SK-N-SH treated with all-trans-retinoic acid at 6 μM for 48 hours (cell line): Measurements from ENCODE around the gene ZC3H10.
A peak's percentile ranks its signal among the peaks of the same experiment; 100 is the strongest.

Source experiments
- ATAC-seq: fragments of 200-7000 bp; cut with Tn5 transposase; 3 replicates; pipeline ENCODE4 v1.9.1; 2020; ENCODE audit warnings: mild to moderate bottlenecking, moderate library complexity
- ARNTL ChIP-seq: fragments of 450-650 bp; formaldehyde crosslinking; IDR thresholded peaks from 2 replicates; pipeline ENCODE4 v1.5.0; 2020; ENCODE audit warnings: low read depth, mild to moderate bottlenecking, moderate library complexity, borderline replicate concordance
- BACH2 ChIP-seq: fragments of 250-450 bp; sonication (Bioruptor Pico); IDR thresholded peaks from 2 replicates; pipeline ENCODE4 v1.9.0; 2021; ENCODE audit warnings: mild to moderate bottlenecking, borderline replicate concordance
- CSDC2 ChIP-seq: fragments of 250-450 bp; sonication (Bioruptor Pico); IDR thresholded peaks from 2 replicates; pipeline ENCODE4 v1.5.0; 2020; ENCODE audit warnings: mild to moderate bottlenecking, moderate library complexity
- ESRRG ChIP-seq: fragments of 250-450 bp; sonication (Bioruptor Pico); IDR thresholded peaks from 2 replicates; pipeline ENCODE4 v1.6.1; 2021; ENCODE audit warnings: mild to moderate bottlenecking
- GLIS3 ChIP-seq: fragments of 250-450 bp; sonication (Bioruptor Pico); IDR thresholded peaks from 2 replicates; pipeline ENCODE4 v1.5.0; 2020; ENCODE audit warnings: mild to moderate bottlenecking, moderate library complexity
- ISL1 ChIP-seq: fragments of 250-450 bp; sonication (Bioruptor Pico); IDR thresholded peaks from 2 replicates; pipeline ENCODE4 v2.1.2; 2022; ENCODE audit warnings: mild to moderate bottlenecking, moderate library complexity
- OSR1 ChIP-seq: fragments of 250-450 bp; sonication (Bioruptor Pico); IDR thresholded peaks from 2 replicates; pipeline ENCODE4 v1.8.0; 2022; ENCODE audit warnings: moderate library complexity, mild to moderate bottlenecking, inconsistent platforms
- PPARA ChIP-seq: fragments of 250-450 bp; sonication (Bioruptor Pico); IDR thresholded peaks from 2 replicates; pipeline ENCODE4 v1.5.0; 2020; ENCODE audit warnings: mild to moderate bottlenecking, borderline replicate concordance
- RARB ChIP-seq: fragments of 250-450 bp; sonication (Bioruptor Pico); IDR thresholded peaks from 2 replicates; pipeline ENCODE4 v1.8.0; 2021; ENCODE audit warnings: mild to moderate bottlenecking, moderate library complexity
- SNAI2 ChIP-seq: fragments of 250-450 bp; sonication (Bioruptor Pico); IDR thresholded peaks from 2 replicates; pipeline ENCODE4 v1.5.0; 2020; ENCODE audit warnings: mild to moderate bottlenecking, moderate library complexity
- TCF4 ChIP-seq: fragments of 250-450 bp; sonication (Bioruptor Pico); IDR thresholded peaks from 2 replicates; pipeline ENCODE4 v1.8.0; 2021; ENCODE audit warnings: mild to moderate bottlenecking, moderate library complexity, borderline replicate concordance
- TOX ChIP-seq: fragments of 250-450 bp; sonication (Bioruptor Pico); IDR thresholded peaks from 2 replicates; pipeline ENCODE4 v1.8.0; 2021; ENCODE audit warnings: mild to moderate bottlenecking, moderate library complexity, borderline replicate concordance
- ZC3H10 ChIP-seq: fragments of 250-450 bp; sonication (Bioruptor Pico); IDR thresholded peaks from 2 replicates; pipeline ENCODE4 v1.5.1; 2021; ENCODE audit warnings: mild to moderate bottlenecking, moderate library complexity
- ZFP3 ChIP-seq: fragments of 250-450 bp; sonication (Bioruptor Pico); IDR thresholded peaks from 2 replicates; pipeline ENCODE4 v1.5.0; 2020; ENCODE audit warnings: mild to moderate bottlenecking, moderate library complexity
- ZNF565 ChIP-seq: fragments of 450-650 bp; formaldehyde crosslinking; conservative IDR thresholded peaks from 2 replicates; pipeline ENCODE4 v1.5.0; 2020; ENCODE audit warnings: low read depth, mild to moderate bottlenecking, moderate library complexity
- ZNF8 ChIP-seq: fragments of 450-650 bp; formaldehyde crosslinking; IDR thresholded peaks from 2 replicates; pipeline ENCODE4 v1.5.0; 2020; ENCODE audit warnings: mild to moderate bottlenecking, moderate library complexity
- TF ChIP-seq, protein P1 (sequence below): fragments of 250-450 bp; sonication (Bioruptor Pico); IDR thresholded peaks from 2 replicates; pipeline ENCODE4 v1.5.1; 2021; ENCODE audit warnings: mild to moderate bottlenecking, moderate library complexity
- TF ChIP-seq, protein P2 (sequence below): fragments of 250-450 bp; sonication (Bioruptor Pico); IDR thresholded peaks from 2 replicates; pipeline ENCODE4 v1.5.1; 2020; ENCODE audit warnings: low read depth, mild to moderate bottlenecking, moderate library complexity
- TF ChIP-seq, protein P3 (sequence below): fragments of 250-450 bp; sonication (Bioruptor Pico); IDR thresholded peaks from 2 replicates; pipeline ENCODE4 v1.8.0; 2021; ENCODE audit warnings: low read depth, mild to moderate bottlenecking, moderate library complexity, borderline replicate concordance
- TF ChIP-seq, protein P4 (sequence below): fragments of 250-450 bp; sonication (Bioruptor Pico); IDR thresholded peaks from 2 replicates; pipeline ENCODE4 v1.5.0; 2020; ENCODE audit warnings: mild to moderate bottlenecking, moderate library complexity
- TF ChIP-seq, protein P5 (sequence below): fragments of 250-450 bp; sonication (Bioruptor Pico); IDR thresholded peaks from 2 replicates; pipeline ENCODE4 v1.8.0; 2020; ENCODE audit warnings: mild to moderate bottlenecking, moderate library complexity, borderline replicate concordance

ZC3H10 gene

DNA sequence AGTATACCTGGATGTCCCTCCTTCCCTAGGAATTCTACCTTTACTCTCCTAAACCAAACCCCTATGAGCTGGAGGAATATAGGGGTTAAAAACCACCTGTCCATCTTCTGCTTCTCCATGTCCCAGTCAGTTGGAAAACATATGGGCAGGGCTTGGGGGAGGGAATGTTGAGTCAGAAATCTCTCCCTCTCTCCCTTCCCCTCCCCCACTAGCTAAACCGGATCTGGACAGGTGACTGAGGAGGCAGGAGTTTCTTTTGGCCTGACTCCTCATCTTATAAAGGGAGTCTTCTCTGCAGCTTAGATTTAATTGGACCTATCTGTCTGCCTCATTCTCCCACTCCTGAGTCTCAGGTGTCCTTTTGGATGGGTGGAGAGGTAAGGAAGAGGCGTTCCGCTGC lies 32.0 kb upstream of the ZC3H10 start:
- no peak for ATAC-seq
- TF ChIP-seq RARB (CRISPR knock-in tag) (no peak), CSDC2 (CRISPR knock-in tag) (no peak)

DNA sequence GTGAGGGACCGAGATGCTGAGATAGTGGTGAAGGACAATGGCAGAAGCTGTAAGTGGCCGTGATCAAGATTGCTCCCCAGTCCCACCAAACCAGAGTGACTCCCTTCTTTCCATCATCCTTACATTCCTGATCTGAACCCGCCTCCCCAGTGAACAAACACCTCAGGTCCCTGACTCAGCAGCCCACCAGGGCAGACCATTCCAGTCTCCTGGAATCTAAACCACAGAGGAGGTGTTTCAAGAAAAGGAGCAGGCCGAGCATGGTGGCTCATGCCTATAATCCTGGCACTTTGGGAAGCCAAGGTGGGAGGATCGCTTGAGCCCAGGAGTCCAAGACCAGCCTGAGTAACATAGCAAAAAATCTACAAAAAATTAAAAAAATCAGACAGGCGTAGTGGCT lies 31.5 kb upstream of the ZC3H10 start:
- no peak for ATAC-seq
- TF ChIP-seq ZC3H10 (CRISPR knock-in tag): no peak
- no peak for TF ChIP-seq TOX (CRISPR knock-in tag)
- no peak for TF ChIP-seq ZFP3 (CRISPR knock-in tag)
- no peak for TF ChIP-seq ISL1 (CRISPR knock-in tag)
- TF ChIP-seq PPARA: no peak
- TF ChIP-seq SNAI2: no peak
- no peak for TF ChIP-seq ESRRG (CRISPR knock-in tag)
- TF ChIP-seq, protein P1, sequence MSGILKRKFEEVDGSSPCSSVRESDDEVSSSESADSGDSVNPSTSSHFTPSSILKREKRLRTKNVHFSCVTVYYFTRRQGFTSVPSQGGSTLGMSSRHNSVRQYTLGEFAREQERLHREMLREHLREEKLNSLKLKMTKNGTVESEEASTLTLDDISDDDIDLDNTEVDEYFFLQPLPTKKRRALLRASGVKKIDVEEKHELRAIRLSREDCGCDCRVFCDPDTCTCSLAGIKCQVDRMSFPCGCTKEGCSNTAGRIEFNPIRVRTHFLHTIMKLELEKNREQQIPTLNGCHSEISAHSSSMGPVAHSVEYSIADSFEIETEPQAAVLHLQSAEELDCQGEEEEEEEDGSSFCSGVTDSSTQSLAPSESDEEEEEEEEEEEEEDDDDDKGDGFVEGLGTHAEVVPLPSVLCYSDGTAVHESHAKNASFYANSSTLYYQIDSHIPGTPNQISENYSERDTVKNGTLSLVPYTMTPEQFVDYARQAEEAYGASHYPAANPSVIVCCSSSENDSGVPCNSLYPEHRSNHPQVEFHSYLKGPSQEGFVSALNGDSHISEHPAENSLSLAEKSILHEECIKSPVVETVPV (CRISPR knock-in tag): no peak
- TF ChIP-seq ARNTL: no peak
- no peak for TF ChIP-seq TCF4
- TF ChIP-seq, protein P2, sequence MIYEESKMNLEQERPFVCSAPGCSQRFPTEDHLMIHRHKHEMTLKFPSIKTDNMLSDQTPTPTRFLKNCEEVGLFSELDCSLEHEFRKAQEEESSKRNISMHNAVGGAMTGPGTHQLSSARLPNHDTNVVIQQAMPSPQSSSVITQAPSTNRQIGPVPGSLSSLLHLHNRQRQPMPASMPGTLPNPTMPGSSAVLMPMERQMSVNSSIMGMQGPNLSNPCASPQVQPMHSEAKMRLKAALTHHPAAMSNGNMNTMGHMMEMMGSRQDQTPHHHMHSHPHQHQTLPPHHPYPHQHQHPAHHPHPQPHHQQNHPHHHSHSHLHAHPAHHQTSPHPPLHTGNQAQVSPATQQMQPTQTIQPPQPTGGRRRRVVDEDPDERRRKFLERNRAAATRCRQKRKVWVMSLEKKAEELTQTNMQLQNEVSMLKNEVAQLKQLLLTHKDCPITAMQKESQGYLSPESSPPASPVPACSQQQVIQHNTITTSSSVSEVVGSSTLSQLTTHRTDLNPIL: no peak
- TF ChIP-seq CSDC2 (CRISPR knock-in tag): no peak
- TF ChIP-seq, protein P3, sequence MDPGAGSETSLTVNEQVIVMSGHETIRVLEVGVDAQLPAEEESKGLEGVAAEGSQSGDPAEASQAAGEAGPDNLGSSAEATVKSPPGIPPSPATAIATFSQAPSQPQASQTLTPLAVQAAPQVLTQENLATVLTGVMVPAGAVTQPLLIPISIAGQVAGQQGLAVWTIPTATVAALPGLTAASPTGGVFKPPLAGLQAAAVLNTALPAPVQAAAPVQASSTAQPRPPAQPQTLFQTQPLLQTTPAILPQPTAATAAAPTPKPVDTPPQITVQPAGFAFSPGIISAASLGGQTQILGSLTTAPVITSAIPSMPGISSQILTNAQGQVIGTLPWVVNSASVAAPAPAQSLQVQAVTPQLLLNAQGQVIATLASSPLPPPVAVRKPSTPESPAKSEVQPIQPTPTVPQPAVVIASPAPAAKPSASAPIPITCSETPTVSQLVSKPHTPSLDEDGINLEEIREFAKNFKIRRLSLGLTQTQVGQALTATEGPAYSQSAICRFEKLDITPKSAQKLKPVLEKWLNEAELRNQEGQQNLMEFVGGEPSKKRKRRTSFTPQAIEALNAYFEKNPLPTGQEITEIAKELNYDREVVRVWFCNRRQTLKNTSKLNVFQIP: no peak
- no peak for TF ChIP-seq BACH2 (CRISPR knock-in tag)

DNA sequence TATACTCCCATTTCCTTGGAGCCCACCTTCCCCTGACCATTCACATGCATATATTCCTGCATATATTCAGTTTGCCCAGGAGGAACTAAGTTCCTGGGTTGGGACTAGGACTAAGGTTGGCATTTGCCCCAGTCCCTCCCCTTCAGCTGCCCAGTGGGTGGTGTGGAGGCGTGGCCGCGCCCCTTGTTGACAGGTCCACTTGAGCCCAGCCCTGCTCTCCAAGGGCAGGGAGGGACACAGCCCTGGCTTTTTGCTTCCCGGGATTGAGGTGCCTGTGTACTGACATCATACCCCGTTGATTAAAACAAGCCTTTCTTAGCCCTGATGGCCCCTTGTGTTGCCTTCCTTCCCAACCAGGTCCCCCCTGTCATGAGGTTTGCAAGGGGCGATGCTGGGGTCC lies 30.8 kb upstream of the ZC3H10 start:
- TF ChIP-seq OSR1 (CRISPR knock-in tag): no peak
- no peak for TF ChIP-seq PPARA
- TF ChIP-seq CSDC2 (CRISPR knock-in tag): no peak
- no peak for TF ChIP-seq GLIS3 (CRISPR knock-in tag)
- no peak for TF ChIP-seq ZC3H10 (CRISPR knock-in tag)
- no peak for TF ChIP-seq ZNF8 (CRISPR knock-in tag)
- TF ChIP-seq, protein P3: no peak
- no peak for TF ChIP-seq TOX (CRISPR knock-in tag)
- TF ChIP-seq, protein P2: no peak
- no peak for TF ChIP-seq SNAI2
- TF ChIP-seq, protein P4, sequence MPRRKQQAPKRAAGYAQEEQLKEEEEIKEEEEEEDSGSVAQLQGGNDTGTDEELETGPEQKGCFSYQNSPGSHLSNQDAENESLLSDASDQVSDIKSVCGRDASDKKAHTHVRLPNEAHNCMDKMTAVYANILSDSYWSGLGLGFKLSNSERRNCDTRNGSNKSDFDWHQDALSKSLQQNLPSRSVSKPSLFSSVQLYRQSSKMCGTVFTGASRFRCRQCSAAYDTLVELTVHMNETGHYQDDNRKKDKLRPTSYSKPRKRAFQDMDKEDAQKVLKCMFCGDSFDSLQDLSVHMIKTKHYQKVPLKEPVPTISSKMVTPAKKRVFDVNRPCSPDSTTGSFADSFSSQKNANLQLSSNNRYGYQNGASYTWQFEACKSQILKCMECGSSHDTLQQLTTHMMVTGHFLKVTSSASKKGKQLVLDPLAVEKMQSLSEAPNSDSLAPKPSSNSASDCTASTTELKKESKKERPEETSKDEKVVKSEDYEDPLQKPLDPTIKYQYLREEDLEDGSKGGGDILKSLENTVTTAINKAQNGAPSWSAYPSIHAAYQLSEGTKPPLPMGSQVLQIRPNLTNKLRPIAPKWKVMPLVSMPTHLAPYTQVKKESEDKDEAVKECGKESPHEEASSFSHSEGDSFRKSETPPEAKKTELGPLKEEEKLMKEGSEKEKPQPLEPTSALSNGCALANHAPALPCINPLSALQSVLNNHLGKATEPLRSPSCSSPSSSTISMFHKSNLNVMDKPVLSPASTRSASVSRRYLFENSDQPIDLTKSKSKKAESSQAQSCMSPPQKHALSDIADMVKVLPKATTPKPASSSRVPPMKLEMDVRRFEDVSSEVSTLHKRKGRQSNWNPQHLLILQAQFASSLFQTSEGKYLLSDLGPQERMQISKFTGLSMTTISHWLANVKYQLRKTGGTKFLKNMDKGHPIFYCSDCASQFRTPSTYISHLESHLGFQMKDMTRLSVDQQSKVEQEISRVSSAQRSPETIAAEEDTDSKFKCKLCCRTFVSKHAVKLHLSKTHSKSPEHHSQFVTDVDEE (CRISPR knock-in tag): no peak
- peak; percentile 29 for ATAC-seq

DNA sequence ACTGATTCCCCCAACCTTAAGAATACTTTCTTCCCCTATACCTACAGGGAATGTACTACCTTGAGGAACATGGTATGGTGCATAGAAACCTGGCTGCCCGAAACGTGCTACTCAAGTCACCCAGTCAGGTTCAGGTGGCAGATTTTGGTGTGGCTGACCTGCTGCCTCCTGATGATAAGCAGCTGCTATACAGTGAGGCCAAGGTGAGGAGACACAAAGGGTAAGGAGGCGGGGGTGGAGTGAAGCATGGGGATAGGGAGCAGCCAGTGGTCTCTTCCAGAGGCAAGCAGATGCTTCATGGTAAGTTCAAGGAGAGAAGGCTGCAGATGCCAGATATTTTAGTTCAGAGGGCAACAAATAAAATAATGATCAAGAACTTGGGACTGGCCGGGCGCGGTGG lies 20.3 kb upstream of the ZC3H10 start:
- ATAC-seq: no peak
- no peak for TF ChIP-seq ESRRG (CRISPR knock-in tag)
- no peak for TF ChIP-seq PPARA
- TF ChIP-seq, protein P2: no peak
- no peak for TF ChIP-seq ZNF565 (CRISPR knock-in tag)
- TF ChIP-seq ZC3H10 (CRISPR knock-in tag): no peak
- TF ChIP-seq RARB (CRISPR knock-in tag): no peak
- TF ChIP-seq SNAI2: no peak
- TF ChIP-seq, protein P3: no peak
- TF ChIP-seq ZNF8 (CRISPR knock-in tag): no peak
- TF ChIP-seq, protein P5, sequence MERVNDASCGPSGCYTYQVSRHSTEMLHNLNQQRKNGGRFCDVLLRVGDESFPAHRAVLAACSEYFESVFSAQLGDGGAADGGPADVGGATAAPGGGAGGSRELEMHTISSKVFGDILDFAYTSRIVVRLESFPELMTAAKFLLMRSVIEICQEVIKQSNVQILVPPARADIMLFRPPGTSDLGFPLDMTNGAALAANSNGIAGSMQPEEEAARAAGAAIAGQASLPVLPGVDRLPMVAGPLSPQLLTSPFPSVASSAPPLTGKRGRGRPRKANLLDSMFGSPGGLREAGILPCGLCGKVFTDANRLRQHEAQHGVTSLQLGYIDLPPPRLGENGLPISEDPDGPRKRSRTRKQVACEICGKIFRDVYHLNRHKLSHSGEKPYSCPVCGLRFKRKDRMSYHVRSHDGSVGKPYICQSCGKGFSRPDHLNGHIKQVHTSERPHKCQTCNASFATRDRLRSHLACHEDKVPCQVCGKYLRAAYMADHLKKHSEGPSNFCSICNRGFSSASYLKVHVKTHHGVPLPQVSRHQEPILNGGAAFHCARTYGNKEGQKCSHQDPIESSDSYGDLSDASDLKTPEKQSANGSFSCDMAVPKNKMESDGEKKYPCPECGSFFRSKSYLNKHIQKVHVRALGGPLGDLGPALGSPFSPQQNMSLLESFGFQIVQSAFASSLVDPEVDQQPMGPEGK (CRISPR knock-in tag): no peak
- no peak for TF ChIP-seq ISL1 (CRISPR knock-in tag)
- no peak for TF ChIP-seq OSR1 (CRISPR knock-in tag)
